Fibroblast of peridontal ligament (primary cell): ENCODE measurements around the gene RPTOR.

Source experiments
- DNase-seq: peaks from one replicate; pipeline ENCODE4 v3.0.0-alpha.2; 2010; ENCODE audit errors: extremely low read depth

RPTOR gene

DNA sequence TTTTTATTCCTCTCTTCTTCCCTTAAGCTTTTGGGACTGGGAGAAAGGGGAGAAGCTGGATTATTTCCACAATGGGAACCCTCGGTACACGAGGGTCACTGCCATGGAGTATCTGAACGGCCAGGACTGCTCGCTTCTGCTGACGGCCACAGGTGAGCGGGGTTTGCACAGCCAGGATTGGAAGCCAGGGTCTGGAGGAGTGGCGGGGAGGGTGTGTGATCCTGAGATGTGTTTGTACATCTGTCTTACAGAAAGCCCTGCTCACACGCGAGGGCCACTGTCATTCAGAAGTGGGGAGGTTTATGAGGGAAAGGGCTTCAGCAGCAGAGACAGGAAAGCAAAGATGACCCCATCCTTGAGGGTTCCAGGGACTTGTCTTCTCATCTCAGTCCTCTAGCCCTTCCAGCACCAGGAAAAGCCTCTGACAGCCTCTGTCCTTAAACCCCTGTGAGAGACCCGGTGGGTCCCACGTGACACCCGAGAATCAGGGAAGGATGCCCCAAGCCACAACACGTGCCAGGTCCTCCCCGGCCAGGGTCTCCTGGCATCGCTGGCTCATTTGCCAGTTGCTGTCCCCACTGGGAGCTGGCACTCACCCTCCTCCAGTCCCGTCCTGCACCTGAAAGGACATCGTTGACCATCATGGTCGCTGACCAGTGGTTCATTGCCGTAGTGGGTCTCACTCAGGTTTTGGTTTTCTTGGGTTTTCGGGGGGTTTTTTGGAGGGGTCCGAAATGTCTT, 402.7 kb downstream of the RPTOR start:
- DNase-seq, result no peak

GRCh38 chr17:80948019-80948975, 403.7 kb downstream of the RPTOR start:
- DNase-seq, result no peak

GRCh38 chr17:80948976-80949450, 404.4 kb downstream of the RPTOR start:
- DNase-seq, result no peak

DNA sequence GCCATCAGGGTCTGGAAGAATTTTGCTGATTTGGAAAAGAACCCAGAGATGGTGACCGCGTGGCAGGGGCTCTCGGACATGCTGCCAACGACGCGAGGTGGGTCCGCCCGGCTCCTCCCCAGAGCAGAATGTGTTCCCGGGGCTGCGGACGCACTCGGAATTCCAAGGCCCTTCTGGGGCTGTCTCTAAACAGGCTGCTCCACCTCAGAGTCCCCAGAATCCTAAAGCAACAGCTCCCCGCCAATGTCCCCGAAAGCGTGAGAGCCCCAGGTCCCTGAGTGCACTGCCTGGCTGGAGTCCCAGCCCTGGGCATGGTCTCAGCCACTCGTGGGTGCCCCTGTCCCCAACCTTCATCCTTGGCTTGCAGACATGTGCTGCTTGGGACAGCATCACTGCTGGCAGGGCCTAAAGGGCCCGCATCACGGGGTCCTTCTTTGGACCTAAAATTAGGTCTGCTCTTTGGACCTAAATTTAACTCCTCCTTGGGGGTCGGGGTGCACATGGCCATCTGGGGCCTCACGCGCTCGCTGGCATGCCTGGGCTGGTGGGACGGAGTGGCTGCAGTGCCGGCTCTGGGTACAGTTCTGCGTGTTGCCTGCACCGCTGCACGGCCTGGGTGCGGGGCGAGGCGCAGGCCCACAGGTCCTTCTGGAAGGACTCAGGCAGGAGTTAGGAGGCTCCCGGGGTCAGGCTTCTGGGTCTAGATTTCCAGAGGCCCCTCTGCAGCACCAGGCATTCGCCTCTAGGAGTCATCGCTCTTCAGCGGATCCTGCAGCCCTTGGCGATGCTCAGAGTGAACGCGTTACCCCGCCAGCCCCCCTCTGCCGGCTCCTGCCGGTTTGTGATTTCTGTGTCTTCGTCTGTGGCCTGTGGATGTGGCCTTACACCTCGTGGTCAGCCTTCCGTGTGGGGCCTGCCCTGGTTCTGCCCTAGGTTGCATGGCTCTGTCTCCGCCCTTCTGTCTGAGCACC, 405.1 kb downstream of the RPTOR start:
- DNase-seq, result no peak

DNA sequence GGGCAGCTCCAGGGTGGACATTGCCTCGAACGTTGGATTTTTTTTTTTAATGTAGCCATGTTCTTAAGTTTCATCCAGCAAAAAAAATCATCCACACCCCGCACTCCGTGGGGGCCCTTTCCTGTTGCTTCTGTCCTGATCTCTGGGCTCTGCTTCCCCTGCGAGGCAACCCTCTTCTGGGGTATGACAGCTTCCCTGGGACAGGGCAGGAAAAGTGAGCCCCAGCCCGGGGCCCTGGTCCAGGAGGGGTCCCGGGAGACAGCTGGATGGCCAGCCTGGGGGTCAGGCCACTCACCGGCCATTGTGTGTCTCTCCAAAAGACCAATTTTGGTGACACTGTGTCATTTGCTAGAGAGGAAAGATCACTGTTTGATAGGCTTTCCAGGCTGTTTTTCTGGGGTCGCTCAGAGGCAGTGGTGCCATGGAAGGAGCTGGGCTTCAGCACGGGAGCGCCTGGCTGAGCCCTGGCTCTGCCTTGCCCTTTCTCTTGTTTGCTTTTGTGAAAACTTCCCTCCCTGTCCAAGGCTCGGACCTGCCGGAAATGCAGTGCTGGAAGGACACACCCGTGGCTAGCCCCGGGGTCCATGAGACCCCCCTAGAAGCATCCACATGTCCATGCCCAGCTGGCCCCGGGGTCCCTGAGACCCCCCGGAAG, 406.0 kb downstream of the RPTOR start:
- no peak for DNase-seq

GRCh38 chr17:80951121-80952090, 406.8 kb downstream of the RPTOR start:
- no peak for DNase-seq

DNA sequence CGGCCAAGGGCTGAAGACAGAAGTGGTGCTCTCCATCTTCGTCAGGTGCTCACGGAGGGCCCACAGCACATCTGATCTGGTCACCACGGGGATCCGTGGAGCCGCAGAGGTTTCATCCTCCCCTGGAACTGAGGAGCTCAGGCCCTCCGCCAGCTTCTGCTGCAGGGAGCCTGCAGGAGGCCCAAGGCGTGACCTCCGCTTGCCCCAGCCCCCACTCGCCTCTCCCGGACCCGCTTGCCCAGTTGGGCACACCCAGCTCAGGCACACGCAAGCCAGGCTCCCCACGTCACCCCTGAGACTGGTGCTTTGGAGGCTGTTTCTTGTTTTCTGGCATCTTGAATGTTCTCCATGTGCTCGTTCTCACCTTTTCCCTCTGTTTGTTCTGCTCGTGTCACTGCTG, 407.7 kb downstream of the RPTOR start:
- DNase-seq, result no peak

- no peak for DNase-seq
Observed at GRCh38 chr17:80953471-80954315, 409.1 kb downstream of the RPTOR start.

DNA sequence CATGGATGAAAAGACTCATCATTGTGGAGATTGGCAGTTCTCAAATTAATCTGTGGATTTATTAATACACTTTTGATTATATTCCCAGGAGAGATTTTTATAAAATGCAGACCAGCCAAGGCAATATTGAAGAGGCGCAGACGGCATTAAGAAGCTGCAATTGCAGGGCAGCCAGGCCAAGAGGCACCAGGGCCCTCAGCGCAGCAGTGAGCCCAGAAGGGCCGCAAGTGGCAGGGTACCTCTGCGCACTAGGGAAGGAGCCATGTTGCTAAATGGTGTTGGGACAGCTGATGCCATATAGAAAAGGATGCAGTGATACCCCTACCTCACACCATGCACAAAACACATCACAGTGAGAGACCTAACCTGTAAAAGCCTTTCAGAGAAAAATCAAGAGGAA, 410.4 kb downstream of the RPTOR start:
- DNase-seq, result no peak

GRCh38 chr17:80955671-80956280, 411.1 kb downstream of the RPTOR start:
- no peak for DNase-seq

DNA sequence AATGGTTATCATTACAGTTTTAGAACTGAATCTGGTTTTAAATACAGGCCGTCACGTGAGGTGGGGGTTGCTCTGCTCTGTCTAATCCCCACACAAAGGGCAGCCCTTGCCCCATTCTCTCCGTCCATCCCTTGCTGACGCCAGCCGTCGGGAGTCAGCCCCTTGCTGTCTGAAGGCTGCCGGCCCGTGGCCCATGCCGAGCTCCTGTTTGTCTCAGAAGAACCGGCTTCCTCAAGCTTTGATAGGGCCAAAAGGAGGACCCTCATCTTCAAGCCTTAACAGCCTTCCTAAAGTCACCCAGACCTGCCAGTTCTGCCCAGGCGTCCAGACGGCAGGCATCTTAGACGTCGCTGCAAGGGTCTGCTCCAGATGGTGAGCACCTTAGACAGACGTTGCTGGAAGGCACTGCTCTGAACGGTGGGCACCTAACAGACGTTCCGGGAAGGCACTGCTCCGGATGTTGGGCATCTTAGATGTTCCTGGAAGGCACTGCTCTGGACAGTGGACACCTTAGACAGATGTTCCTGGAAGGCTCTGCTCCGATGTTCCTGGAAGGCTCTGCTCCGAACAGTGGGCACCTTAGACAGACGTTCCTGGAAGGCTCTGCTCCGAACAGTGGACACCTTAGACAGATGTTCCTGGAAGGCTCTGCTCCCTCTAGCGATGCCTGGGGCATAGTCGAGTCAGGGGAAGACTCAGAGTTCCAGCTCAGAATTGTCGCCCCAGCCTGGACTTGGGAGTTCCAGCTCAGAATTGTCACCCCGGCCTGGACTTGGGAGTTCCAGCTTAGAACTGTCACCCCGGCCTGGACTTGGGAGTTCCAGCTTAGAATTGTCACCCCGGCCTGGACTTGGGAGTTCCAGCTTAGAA, 411.9 kb downstream of the RPTOR start:
- DNase-seq, result no peak

- no peak for DNase-seq
Observed at GRCh38 chr17:80957461-80957941, 412.9 kb downstream of the RPTOR start.

DNA sequence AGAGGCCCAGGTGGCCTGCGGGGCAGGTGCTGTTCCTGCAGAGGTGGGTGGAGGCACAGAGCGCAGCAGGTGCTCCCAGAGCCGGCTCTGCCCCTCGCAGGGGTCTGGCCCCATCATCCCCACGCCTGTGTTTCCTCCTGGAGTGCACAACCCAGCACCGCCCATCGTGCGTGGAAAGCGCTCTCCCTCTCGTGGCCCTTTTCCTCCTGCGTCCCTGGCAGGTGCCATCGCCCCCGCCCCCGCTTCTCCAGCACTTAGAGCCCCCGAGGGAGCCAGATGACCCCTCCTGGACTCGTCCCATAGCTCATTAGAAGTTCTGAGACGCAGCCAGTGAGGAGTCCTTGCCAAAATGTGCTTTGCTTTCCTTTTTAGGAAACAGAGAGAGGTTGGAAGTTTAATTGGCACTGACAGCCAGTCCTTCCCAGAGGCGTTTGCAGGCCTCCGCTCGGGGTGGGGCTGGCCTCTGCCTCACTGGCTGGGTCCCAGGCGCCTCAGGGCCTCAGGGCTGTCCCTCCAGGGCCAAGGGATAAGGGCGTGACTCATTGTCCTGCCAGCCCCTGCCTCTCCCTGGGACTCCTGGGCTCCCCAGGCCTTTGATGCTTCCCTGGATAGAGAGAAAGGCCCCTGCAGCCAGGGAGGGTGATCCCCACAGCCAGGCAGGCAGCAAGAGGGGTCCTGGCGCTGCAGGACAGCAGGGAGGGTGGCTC, 414.8 kb downstream of the RPTOR start:
- DNase-seq, result peak; percentile 84

DNA sequence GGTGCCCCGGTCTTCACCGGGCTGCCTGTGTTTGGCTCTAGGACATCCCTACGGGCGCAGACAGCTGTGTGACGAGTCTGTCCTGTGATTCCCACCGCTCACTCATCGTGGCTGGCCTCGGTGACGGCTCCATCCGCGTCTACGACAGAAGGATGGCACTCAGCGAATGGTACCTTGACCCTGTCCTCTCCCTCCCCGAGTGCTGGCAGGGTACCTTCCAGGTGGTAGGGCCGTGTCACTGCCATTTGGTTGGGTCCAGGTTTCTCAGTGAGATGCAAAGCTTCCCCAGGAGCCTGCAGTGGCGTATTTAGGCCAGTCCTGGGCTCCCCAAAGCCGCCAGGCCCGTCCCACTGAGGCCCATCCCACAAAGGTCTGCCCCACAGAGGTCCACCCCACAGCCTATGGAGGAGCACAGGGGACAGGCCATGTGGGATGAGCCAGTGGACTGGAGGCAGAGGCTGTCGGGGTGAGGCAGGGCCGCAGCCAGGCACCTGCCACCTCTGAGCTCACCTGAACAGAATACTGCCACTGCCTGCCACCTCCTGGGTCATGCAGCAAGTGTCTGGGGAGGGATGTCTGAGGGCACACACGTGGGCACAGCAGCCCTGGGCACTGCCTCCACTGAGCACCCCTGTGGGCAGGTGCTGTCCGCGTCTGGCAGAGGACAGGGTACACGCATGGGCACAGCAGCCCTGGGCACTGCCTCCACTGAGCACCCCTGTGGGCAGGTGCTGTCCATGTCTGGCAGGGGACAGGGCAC, 415.6 kb downstream of the RPTOR start:
- no peak for DNase-seq

DNA sequence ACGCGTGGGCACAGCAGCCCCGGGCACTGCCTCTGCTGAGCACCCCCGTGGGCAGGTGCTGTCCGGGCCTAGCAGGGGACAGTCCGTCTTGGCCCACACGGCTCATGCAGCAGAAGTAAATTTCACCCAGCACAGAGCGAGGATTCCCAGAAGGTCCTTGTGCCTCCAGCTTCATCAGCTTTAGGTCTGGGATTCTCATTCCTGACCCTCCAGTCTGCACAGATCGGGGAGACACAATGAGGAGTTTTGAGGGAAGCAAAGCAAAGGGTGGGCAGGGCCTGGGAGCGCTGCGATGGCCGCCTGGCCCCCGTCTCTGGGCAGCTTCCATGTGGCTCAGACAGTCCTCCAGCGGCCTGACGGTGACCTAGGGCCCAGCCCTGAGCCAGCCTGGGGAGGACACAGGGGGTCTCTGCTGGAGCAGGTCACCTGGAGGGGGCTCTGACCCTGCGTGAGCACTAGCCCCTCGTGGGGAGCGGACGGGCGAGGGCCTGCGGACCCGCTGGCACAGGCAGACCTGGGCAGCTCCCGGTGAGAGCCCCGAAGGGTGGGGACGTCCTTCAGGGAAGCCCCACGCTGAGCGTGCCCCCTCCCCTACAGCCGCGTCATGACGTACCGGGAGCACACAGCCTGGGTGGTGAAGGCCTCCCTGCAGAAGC, 416.3 kb downstream of the RPTOR start:
- no peak for DNase-seq
